Tibial artery (tissue), 4 donors: ENCODE data around the gene MYO5A.
"Not testable (repeated sequence)": the region's sequence is repeated elsewhere in the genome, so short reads cannot be mapped to it uniquely, and the experiment has no call there.

Source experiments
- DNase-seq, 2 donors: peaks; one replicate each; pipeline ENCODE4 v3.0.0-alpha.2; 2019
- H3K27ac ChIP-seq, 2 donors: fragments of 200-600 bp; sonication (generic) in 1 of 2; 1 replicate in 1 of 2; 2 replicates in 1 of 2; pipeline ENCODE4 v1.5.1; 2018 to 2019; ENCODE audit warnings: mild to moderate bottlenecking in 1 of 2
- H3K27me3 ChIP-seq, 2 donors: fragments of 200-600 bp; sonication (generic) in 1 of 2; one replicate each; pipeline versions ENCODE4 v1.5.1 to v1.6.0; 2016 to 2019
- H3K36me3 ChIP-seq, 3 donors: fragments of 200-600 bp; sonication (generic) in 2 of 3; one replicate each; pipeline ENCODE4 v1.5.1; 2016 to 2019; ENCODE audit warnings: mild to moderate bottlenecking in 2 of 3
- H3K4me1 ChIP-seq, 4 donors: fragments of 200-600 bp; sonication (generic) in 2 of 4; 1 replicate in 3 of 4; 2 replicates in 1 of 4; pipeline ENCODE4 v1.5.1; 2016 to 2019
- H3K4me3 ChIP-seq, 2 donors: fragments of 200-600 bp; sonication (generic) in 1 of 2; 1 replicate in 1 of 2; 2 replicates in 1 of 2; pipeline ENCODE4 v1.5.1; 2018 to 2019; ENCODE audit warnings: mild to moderate bottlenecking in 2 of 2
- H3K9me3 ChIP-seq, 3 donors: fragments of 200-600 bp; sonication (generic) in 1 of 3; one replicate each; pipeline ENCODE4 v1.5.1; 2016 to 2019
- intact Hi-C: fragments of 100-400 bp; cut with DNase I; formaldehyde crosslinking; loops from one replicate; pipeline ENCODE4 v1.15.0; 2023; ENCODE audit warnings: low total_unique reads
- TF ChIP-seq, protein P1 (sequence below), 2 experiments: fragments of 200-600 bp in 1 of 2; fragments of 450-650 bp in 1 of 2; IDR thresholded peaks; one replicate each; pipeline ENCODE4 v1.5.1; 2017 to 2019; ENCODE audit warnings: antibody characterized with exemption in 2 of 2, mild to moderate bottlenecking in 1 of 2, moderate library complexity in 1 of 2

Gene MYO5A

GRCh38 chr15:52491472-52491871 lies 37.2 kb downstream of the MYO5A start:
- Histone ChIP-seq H3K27ac (no peak overlapping the region), H3K9me3 (no peaks in the 10 kb centered on the region), H3K27me3 (no peaks in the 10 kb centered on the region), H3K4me3 (no peak overlapping the region), H3K4me1 (no peaks in the 10 kb centered on the region), H3K36me3 (no peaks in the 10 kb centered on the region)
- TF ChIP-seq, protein P1, sequence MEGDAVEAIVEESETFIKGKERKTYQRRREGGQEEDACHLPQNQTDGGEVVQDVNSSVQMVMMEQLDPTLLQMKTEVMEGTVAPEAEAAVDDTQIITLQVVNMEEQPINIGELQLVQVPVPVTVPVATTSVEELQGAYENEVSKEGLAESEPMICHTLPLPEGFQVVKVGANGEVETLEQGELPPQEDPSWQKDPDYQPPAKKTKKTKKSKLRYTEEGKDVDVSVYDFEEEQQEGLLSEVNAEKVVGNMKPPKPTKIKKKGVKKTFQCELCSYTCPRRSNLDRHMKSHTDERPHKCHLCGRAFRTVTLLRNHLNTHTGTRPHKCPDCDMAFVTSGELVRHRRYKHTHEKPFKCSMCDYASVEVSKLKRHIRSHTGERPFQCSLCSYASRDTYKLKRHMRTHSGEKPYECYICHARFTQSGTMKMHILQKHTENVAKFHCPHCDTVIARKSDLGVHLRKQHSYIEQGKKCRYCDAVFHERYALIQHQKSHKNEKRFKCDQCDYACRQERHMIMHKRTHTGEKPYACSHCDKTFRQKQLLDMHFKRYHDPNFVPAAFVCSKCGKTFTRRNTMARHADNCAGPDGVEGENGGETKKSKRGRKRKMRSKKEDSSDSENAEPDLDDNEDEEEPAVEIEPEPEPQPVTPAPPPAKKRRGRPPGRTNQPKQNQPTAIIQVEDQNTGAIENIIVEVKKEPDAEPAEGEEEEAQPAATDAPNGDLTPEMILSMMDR (IDR thresholded peaks at IDR 0.05) = no peak
- intact Hi-C loops = no loop called here
- no peak for DNase-seq

GRCh38 chr15:52489430-52489829 lies 39.2 kb downstream of the MYO5A start:
- H3K27ac ChIP-seq, intact Hi-C loops, H3K27me3 ChIP-seq, H3K4me1 ChIP-seq, H3K9me3 ChIP-seq, H3K4me3 ChIP-seq, H3K36me3 ChIP-seq, DNase-seq: not testable (repeated sequence)

DNA sequence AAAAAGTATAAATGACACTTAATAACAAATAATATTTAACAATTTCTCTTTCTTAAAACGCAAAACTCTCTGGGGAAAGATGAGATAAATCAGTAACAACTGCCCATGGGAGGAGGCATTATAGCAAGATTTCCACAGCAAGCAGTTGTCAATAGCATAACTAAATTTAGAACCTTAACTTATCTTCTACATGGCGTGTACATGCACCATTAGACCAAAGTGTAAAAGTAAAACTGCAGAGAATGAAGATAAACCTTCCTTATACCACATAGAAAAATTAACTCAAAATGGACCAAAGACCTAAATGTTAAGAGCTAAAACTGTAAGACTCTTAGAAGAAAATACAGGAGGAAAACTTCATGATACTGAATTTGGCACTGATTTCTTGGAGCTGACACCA lies 39.9 kb downstream of the MYO5A start:
- TF ChIP-seq, protein P1 (IDR thresholded peaks at IDR 0.05) = no peak
- intact Hi-C loops = no loop called here
- Histone ChIP-seq H3K27ac (no peak overlapping the region), H3K4me3 (no peak overlapping the region), H3K4me1 (peaks cover 0 to 6% (median 0%) of the 10 kb centered on the region in 4 donors), H3K9me3 (no peaks in the 10 kb centered on the region), H3K36me3 (no peaks in the 10 kb centered on the region), H3K27me3 (no peaks in the 10 kb centered on the region)
- no peak for DNase-seq

GRCh38 chr15:52486003-52486996 lies 42.4 kb downstream of the MYO5A start:
- H3K4me1 ChIP-seq = peaks cover 0 to 23% (median 8%) of the 10 kb centered on the region in 4 donors
- H3K27ac ChIP-seq = no peak overlapping the region
- intact Hi-C loops = no loop called here

GRCh38 chr15:52485290-52485689 lies 43.4 kb downstream of the MYO5A start:
- Histone ChIP-seq H3K36me3 (no peaks in the 10 kb centered on the region), H3K27me3 (no peaks in the 10 kb centered on the region), H3K4me3 (no peak overlapping the region), H3K9me3 (no peaks in the 10 kb centered on the region), H3K27ac (no peak overlapping the region), H3K4me1 (peaks cover 0 to 23% (median 8%) of the 10 kb centered on the region in 4 donors)
- intact Hi-C loops = no loop called here
- TF ChIP-seq, protein P1 (IDR thresholded peaks at IDR 0.05) = no peak
- DNase-seq = no peak

More at GRCh38 chr15:52486003-52486996, 42.4 kb downstream of the MYO5A start:
- no peaks in the 10 kb centered on the region for H3K27me3 ChIP-seq
- TF ChIP-seq, protein P1 (IDR thresholded peaks at IDR 0.05) = no peak
- DNase-seq = no peak
- H3K4me3 ChIP-seq = no peak overlapping the region
- H3K9me3 ChIP-seq = no peaks in the 10 kb centered on the region
- H3K36me3 ChIP-seq = no peaks in the 10 kb centered on the region

- no peaks in the 10 kb centered on the region for H3K27me3 ChIP-seq
- no peaks in the 10 kb centered on the region for H3K9me3 ChIP-seq
- no peak overlapping the region for H3K27ac ChIP-seq
- TF ChIP-seq, protein P1 (IDR thresholded peaks at IDR 0.05) = no peak
- intact Hi-C loops = no loop called here
- H3K4me3 ChIP-seq = no peak overlapping the region
- DNase-seq = no peak
- no peaks in the 10 kb centered on the region for H3K36me3 ChIP-seq
- peaks cover 0 to 23% (median 8%) of the 10 kb centered on the region in 4 donors for H3K4me1 ChIP-seq
Observed at GRCh38 chr15:52483707-52484106, 45.0 kb downstream of the MYO5A start.
